HCT116 (cell line): Measurements from ENCODE around the gene PLOD2.

Experiments
- CTCF ChIP-seq, 3 experiments: fragments of 200-600 bp in 1 of 3; sonication (generic) in 1 of 3; IDR thresholded peaks in 2 of 3; conservative IDR thresholded peaks in 1 of 3; 2 replicates each; pipeline ENCODE4 v1.5.1; 2012 to 2017; ENCODE audit warnings: low read depth in 2 of 3, low read length in 2 of 3, antibody characterized with exemption in 1 of 3, borderline replicate concordance in 1 of 3, control low read depth in 1 of 3, mild to moderate bottlenecking in 1 of 3, mixed read lengths in 1 of 3, mixed run types in 1 of 3, moderate library complexity in 1 of 3; ENCODE audit not compliant: insufficient read depth in 1 of 3
- EZH2 ChIP-seq: fragments of 200-600 bp; sonication (generic); IDR thresholded peaks from 2 replicates; pipeline ENCODE4 v1.6.1; 2017; ENCODE audit warnings: antibody characterized with exemption, mixed run types
- POLR2AphosphoS5 ChIP-seq: IDR thresholded peaks from 2 replicates; pipeline ENCODE4 v1.6.1; 2011; ENCODE audit warnings: mild to moderate bottlenecking, low read depth, low read length, moderate library complexity
- RAD21 ChIP-seq: IDR thresholded peaks from 2 replicates; pipeline ENCODE4 v1.6.1; 2012; ENCODE audit warnings: low read depth, mild to moderate bottlenecking
- REST ChIP-seq: IDR thresholded peaks from 2 replicates; pipeline ENCODE4 v1.6.1; 2012; ENCODE audit warnings: low read depth
- SP1 ChIP-seq: IDR thresholded peaks from 2 replicates; pipeline ENCODE4 v1.6.1; 2012; ENCODE audit warnings: low read depth
- ZFX ChIP-seq: fragments of 450-650 bp; IDR thresholded peaks from 2 replicates; pipeline ENCODE4 v1.6.1; 2017

GRCh38 chr3:146177519-146177918, 16.5 kb upstream of the PLOD2 start:
- TF ChIP-seq POLR2AphosphoS5 (no peak), CTCF (IDR thresholded peaks at IDR 0.05 in 2 of 3, conservative IDR thresholded peaks at IDR 0.05 in 1 of 3; ENCODE audit: borderline replicate concordance in 1 of 3, insufficient read depth in 1 of 3, low read depth in 2 of 3, low read length in 2 of 3) (no peak), ZFX (no peak), REST (no peak), RAD21 (no peak), SP1 (no peak), EZH2 (no peak)
